Central memory CD4-positive, alpha-beta T cell (primary cell): ENCODE data around the gene IFI27L2.

Experiments
- DNase-seq: peaks from one replicate; pipeline ENCODE4 v3.0.0; 2022

IFI27L2 gene

GRCh38 chr14:94121485-94121884 lies 7.9 kb downstream of the IFI27L2 start:
- DNase-seq: no peak

DNA sequence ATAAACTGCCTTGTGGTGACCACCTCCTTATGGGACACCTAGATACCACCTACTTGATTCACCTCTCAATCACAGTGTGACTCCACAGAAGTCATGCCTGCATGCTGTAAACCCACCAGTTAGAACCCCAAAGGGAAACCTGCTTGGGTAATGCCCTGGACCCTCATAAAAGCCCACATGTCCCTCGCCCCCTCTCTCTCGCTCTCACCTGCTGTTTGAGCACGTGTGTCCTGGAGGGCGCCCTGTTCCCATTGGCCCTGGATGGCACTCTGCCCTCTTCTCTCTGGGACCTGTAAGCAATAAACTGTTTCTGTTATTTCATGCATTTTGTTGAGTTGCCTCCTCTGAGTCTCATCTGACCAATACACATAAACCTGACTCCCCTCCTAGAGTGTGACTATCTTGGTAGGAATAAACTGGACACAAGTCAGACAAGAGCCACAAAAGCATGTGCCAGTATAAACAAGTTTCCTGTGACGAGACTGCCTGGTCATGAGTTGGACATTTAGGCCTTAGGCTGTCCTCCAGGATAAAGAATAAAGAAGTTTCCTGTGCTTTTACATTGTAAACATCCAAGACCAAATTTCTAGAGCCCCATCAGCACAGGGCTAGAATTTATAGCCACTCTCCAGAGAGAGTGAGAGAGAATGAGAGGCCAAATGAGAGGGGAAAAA lies 8.6 kb downstream of the IFI27L2 start:
- DNase-seq: no peak

DNA sequence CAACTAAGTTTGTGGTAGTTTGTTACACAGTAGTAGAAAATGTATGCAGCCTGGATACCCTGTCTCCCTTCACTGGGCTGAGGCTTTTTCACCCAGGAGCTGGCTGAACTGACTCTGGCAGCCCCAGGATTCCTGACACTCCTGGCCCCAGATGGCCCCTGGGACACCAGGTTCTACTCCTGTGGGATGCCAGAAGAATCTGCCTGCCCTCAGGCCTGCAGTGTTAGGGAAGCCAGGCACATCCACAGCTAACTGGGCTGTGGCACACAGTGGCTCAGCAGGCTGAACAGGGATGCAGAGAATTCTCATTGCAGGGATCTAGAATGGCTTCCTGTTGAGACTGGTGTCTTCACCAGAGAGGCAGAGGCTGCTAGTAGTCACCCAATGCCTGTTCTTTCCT lies 10.3 kb downstream of the IFI27L2 start:
- DNase-seq: no peak

GRCh38 chr14:94117856-94118255 lies 11.5 kb downstream of the IFI27L2 start:
- DNase-seq: no peak

DNA sequence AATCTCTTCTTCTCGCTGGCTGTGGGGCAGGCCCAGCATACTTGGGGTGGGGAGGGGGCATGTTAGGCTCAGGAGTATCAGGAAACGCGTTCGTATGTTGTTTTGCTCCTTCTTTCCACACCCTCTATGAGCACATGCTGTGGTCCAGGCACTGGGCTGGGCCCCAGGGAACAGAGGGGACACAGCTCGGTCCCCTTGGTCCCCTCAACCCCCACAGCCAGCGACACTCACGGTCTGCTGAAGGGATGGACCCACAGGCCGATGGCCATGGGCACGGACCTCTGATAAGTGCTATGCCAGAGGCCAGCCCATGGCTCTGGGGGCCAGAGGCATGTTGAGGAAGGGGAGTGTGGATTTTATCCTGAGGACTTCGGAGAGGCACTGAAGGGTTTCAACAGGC lies 12.7 kb downstream of the IFI27L2 start:
- DNase-seq: no peak

GRCh38 chr14:94115631-94116030 lies 13.8 kb downstream of the IFI27L2 start:
- no peak for DNase-seq

DNA sequence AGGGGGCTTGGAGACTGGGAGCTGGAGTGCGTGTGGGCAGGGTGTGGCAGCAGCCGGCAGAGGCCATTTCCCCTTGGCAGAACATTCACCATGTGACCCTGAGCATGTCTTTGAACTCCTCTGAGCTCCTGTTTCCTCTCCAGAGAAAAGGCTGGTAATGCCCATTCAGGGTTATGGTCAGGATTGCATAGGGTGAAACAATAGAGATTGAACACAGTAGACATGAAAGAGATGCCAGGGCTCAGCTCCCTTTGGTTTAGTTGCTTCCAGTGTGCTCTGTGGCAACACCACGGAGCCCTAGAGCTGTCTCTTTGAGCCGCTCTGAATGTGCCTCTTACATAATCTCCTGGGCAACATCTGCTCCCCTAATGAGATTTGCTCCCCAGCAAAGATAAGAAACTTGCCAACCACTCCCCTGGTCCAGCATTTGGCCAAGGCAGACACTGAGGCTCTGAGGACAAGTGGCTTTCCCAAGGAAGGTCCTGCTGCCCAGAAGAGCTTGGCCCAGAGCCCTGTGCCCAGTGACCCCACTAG lies 14.3 kb downstream of the IFI27L2 start:
- no peak for DNase-seq

DNA sequence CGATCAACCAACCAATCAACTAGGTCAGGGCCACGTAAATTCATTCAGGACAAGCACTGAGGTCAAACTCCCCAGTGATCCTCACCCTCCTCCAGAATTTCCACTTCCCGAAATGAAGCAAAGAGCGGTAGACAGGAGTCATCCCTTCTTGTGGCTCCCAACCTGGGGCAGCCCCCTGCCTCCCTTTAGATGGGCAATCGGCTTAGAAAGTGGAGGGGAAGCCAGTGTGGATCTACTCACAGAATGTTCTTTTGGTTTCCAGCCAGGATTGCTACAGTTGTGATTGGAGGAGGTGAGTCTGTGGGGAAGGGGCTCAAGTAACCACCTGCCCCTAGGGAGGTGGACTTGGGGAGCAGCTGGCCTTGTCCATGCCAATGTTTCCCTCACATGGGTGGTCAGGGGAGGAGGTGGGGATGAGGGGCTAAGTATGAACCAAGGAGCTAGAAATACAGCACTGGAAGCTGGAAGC lies 14.8 kb downstream of the IFI27L2 start:
- no peak for DNase-seq

DNA sequence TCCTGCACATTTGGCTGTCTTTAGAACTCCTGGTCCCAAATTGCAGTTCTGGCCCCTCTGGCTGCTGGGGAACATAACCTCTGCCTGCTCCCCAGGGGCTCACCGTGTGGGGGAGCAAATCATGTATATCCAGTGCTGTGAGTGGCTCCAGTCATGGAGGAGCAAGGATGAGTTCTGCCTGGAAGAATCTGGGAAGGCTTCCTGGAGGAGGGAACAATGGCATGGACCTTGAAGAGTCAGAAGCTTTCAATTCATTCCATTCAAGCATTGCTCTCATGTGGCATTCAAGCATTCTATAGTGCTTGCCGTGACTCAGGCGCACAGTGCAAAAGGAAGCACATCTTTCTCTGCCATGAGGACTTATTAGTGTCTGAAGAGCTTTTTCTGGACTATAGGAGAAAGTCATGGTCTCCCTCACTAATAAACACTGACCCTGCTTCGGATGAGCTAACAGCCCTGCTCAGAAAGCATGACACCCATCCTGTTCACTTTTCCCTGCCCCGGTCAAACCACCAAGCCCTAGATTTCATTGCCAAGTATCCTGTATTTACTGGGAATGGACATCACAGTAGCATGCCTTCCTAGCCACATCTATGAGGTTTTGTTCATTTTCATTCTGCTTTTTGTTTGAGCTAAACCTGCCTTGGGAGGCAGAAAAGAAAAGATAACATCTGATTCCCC lies 15.4 kb downstream of the IFI27L2 start:
- DNase-seq: no peak

DNA sequence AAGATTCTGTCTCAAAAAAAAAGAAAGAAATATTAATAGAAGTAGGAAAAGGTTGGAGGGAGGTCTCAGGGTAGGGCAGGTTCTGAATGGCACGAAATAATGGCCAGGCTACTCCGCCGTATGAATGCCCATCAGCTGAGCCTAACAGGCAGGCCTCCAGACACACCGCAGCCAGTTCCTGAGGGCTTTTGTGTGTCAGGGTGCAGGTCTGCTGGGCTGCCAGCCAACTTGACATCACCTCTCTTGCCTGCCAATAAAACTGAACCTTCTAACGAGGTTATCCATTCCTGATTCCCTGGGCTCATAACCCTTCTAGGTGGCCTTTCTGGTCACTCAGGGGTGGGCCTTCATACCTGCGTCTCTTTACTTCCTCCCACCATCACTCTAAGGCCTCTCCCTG lies 15.9 kb downstream of the IFI27L2 start:
- DNase-seq: no peak

DNA sequence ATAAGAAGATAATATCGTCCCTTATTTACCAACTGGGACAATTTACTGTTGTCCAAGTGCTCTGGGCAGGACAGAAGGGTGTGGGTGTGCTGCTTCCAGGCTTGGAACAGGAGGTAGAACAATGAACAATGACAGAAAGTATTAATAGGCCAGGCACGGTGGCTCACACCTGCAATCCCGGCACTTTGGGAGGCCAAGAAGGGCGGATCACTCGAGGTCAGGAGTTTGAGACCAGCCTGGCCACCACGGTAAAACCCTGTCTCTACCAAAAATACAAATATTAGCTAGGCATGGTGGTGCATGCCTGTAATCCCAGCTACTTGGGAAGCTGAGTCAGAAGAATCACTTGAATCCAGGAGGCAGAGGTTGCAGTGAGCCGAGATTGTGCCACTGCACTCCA lies 16.3 kb downstream of the IFI27L2 start:
- no peak for DNase-seq

DNA sequence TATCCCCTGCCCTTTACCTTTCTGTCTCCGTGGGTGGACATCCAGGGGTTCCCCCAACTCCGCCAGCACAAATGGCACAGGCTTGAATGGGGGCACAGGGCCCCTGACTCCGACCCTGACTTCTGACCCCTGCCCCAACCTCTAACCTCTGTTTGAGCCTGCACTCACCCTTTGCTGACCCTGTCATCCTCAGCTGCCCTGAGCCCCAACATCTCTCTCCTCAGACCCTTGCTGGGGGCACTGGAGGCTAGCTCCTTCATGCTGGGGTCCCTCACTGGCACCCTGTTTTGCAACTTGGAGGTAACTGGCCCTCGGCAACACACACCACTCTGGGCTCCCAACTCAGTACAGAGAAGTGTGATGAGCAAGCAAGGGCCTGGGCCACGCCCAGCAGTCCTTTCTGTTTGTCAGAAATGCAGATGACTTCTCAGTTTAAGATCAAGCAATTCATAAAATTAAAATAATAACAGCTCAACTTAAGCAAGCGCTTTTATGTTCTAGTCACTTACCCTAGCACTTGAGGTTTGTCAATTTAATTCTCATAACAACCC lies 16.8 kb downstream of the IFI27L2 start:
- no peak for DNase-seq

GRCh38 chr14:94111276-94112095 lies 17.9 kb downstream of the IFI27L2 start:
- DNase-seq: no peak

DNA sequence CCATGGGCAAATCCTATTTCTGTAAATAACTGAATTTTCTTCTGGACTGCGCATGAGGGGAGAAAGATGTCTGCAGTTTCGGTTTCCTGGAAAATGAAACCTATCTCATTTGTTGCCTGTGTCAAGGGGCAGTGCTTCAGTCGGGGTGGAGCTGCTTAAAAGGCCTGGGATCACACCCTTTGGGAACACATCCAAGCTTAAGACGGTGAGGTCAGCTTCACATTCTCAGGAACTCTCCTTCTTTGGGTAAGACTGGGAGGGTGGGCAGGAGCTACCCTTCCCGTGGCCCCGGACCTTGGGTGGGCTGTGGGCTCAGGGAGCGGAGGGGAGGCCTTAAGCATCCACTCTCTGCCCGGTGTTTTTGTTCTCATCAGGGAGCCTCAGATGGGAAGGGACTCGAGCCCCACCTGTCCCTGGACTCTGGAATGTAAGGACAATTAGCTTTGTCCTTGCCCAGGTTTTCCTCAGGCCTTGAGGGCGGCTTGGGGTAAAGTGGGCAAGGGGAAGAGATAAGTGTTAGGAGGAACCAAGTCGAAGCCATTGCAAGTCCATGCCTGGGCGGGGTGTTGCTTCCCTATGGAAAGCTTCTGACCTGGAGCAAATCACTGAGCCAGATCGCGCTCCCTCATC lies 18.7 kb downstream of the IFI27L2 start, which contains the start of gene IFI27:
Gene IFI27 (plus strand): TSS at position 185 of the 630 bp plus-strand sequence.
- no peak for DNase-seq

DNA sequence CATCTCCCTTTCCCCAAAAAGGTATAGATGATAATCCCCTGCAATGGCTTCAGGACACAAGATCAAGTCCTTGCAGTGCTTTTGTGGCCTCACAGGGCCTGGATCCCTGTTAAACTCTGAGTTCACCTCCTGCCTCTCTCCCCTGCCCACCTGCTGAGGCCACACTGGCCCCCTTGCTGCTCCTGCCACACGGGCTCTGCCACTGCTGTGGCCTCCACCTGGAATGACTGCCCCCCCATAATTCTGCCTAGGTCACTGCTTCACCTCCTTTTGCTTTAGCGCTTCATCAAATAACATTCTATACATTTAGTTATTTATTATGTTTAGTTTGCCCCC lies 19.5 kb downstream of the IFI27L2 start:
- no peak for DNase-seq

DNA sequence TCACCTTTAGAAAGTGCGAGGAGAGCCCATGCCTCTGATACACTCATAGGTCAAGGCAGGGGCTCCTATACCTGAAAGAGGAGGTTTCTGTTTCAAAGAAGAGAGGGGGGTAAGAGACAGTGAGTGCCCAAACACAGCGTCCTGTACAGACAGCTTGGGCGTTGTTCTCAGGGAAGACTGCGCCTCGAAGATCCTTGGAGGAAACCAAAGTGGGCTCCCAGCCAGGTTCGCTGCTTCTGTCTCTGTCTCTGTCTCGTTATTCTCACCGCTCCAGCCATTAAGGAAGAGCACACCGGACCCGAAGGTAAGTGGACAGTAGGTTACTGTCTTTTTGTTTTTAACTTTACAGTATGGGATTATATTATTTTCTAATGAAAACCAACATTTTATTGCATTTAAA lies 24.7 kb downstream of the IFI27L2 start:
- DNase-seq: no peak

DNA sequence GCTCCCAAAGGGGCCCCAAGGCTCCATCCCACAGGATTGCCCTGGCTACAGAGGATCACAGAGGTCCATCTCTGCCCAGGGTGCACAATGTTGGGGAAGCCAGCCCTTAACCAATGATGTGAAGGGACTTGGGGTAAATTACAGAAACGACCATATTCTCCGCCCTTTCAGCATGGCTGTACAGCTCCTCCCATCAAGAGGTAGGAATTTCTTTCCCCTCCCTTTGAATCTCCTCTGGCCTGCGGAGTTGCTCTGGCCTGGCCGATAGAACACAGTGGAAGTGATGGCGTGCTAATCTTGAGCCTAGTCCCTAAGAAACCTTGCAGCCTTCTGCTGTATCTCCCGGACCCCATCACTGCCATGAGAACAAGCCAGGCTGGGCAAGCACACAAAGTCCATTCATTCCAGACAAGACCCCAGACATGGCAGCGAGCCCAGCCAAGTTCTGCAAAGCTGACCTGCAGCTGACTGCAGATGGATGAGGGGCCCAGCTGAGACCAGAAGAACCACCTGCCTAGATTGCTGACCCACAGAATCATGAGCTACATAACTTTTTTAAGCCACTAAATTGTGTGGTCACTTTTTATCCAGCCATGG lies 25.8 kb downstream of the IFI27L2 start:
- no peak for DNase-seq

- no peak for DNase-seq
These were observed 26.5 kb downstream of the IFI27L2 start for GRCh38 chr14:94102768-94103482.

- no peak for DNase-seq
These were observed 27.7 kb downstream of the IFI27L2 start for GRCh38 chr14:94101748-94102147.

- DNase-seq: no peak
These were observed 28.6 kb downstream of the IFI27L2 start for GRCh38 chr14:94100847-94101246.

- no peak for DNase-seq
These were observed 30.4 kb downstream of the IFI27L2 start for GRCh38 chr14:94099006-94099405.
